ENCODE data around the gene ARAP3. TPM values are rescaled to one million over a fixed set of nuclear protein-coding genes. Genes with fewer than 3 reads are reported as not detected.

ARAP3 gene
- total and polyA plus RNA-seq, 3 donors from 2014 or later: 4.0 to 4.8 (median 4.1) TPM

DNA sequence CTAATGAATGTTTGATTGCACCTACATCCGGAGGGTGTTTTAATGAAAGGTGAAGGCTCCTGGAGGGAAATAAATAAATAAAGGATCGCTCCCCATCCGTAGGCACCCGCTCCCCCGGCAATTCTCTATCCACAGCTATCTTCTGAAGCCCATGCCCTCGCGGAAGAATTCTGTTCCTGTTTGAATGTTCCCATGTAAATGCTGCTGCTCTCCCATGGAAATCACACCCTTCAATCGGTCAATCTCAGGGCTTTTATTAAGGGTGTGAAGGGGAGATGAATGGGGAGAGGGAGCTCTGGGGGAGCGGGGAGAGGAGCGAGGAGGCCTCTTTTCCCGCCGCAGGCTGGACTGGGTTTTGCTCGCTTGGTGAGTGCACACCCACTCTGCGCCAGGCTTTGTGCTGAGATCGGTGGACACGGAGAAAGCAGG lies 21.1 kb upstream of the ARAP3 start:
- H3K36me3 ChIP-seq (ENCODE audit: low read depth, missing control alignments): no peaks in the 10 kb centered on the region
- no peak for DNase-seq
- peaks cover 16% of the 10 kb centered on the region for H3K4me1 ChIP-seq
- H3K27ac ChIP-seq: no peak overlapping the region
- 12 to 25% methylated on average over 16 of the region's 16 CpGs for WGBS, 2 donors
- no peaks in the 10 kb centered on the region for H3K27me3 ChIP-seq
- peak overlapping the region in 1 of 2 donors; percentile 62 for H3K4me3 ChIP-seq
- TF ChIP-seq, protein P1, sequence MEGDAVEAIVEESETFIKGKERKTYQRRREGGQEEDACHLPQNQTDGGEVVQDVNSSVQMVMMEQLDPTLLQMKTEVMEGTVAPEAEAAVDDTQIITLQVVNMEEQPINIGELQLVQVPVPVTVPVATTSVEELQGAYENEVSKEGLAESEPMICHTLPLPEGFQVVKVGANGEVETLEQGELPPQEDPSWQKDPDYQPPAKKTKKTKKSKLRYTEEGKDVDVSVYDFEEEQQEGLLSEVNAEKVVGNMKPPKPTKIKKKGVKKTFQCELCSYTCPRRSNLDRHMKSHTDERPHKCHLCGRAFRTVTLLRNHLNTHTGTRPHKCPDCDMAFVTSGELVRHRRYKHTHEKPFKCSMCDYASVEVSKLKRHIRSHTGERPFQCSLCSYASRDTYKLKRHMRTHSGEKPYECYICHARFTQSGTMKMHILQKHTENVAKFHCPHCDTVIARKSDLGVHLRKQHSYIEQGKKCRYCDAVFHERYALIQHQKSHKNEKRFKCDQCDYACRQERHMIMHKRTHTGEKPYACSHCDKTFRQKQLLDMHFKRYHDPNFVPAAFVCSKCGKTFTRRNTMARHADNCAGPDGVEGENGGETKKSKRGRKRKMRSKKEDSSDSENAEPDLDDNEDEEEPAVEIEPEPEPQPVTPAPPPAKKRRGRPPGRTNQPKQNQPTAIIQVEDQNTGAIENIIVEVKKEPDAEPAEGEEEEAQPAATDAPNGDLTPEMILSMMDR (IDR thresholded peaks at IDR 0.05): no peak
- TF ChIP-seq POLR2A (IDR thresholded peaks at IDR 0.05): no peak
- intact Hi-C loops (cut with DNase I; ENCODE audit: low total_unique reads): loop anchor here (5.0 kb wide), 1 partner anchor 174 kb away; the partner anchor contains the start of gene PCDH1
- H3K9me3 ChIP-seq: no peaks in the 10 kb centered on the region

DNA sequence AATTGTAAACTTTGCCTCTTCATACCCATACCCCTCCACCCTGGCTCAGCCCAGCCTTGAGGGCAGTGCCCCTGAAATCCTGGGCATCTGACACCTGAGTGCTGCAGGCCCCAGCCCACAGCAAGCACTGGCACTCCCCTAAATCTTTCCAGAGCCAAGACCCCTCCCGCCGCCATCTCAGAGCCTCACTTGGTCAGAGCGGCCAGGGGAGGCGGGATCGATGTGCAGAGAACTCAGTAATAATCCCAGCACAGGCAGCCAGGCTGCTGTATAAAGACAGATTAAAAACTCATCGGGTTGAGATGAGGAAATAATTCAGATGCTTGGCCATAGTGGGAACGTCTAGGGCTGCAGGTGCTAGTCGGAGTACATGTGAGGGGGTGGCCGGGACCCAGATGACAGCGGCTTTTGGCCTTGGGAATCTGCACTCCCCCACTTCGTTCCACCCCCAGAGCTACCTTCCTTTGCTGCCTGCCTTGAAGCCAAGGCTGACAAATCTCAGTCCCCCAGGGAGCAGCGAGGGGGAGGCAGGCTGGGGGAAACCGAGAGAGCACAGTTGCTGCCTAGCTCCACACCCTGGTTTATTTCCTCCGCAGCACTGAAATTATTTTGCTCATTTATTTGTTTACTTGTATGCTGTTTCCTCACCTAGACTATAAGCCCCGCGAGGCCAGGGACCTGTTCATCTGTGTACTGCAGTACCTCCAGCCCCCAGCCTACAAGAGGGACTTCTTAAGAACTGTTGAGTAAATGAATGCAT lies 19.5 kb upstream of the ARAP3 start:
- H3K36me3 ChIP-seq (ENCODE audit: low read depth, missing control alignments): no peaks in the 10 kb centered on the region
- H3K4me1 ChIP-seq: peaks cover 16% of the 10 kb centered on the region
- H3K27ac ChIP-seq: no peak overlapping the region
- no peaks in the 10 kb centered on the region for H3K9me3 ChIP-seq
- intact Hi-C loops (cut with DNase I; ENCODE audit: low total_unique reads): loop anchor here (5.0 kb wide), 1 partner anchor 176 kb away; the partner anchor contains the start of gene PCDH1
- peak overlapping the region in 1 of 2 donors; percentile 62 for H3K4me3 ChIP-seq
- 7 to 8% methylated on average over 10 to 16 of the region's 16 CpGs for WGBS, 2 donors
- TF ChIP-seq, protein P1 (IDR thresholded peaks at IDR 0.05): no peak
- no peak for TF ChIP-seq POLR2A (IDR thresholded peaks at IDR 0.05)
- H3K27me3 ChIP-seq: no peaks in the 10 kb centered on the region
- no peak for DNase-seq

DNA sequence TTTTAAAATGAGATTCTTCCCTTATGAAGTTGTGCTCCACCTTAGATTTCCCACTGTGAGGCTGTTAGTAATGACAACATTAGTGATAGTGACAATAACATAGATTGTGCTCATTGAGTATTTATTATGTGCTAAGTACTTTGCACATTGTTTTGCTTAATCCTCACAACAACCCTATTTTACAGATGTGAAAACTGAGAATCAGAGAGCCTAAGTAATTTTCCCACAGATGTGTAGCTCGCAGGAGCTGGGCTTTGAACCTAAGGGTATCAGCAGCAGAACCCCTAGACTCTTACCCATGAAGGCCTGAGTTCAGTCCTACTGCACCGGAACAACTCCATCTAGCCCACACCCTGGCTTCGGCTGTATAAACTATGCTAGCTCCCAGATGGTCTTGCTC lies 15.6 kb upstream of the ARAP3 start:
- H3K4me1 ChIP-seq: peaks cover 14% of the 10 kb centered on the region
- TF ChIP-seq POLR2A (IDR thresholded peaks at IDR 0.05): no peak
- TF ChIP-seq, protein P1 (IDR thresholded peaks at IDR 0.05): no peak

DNA sequence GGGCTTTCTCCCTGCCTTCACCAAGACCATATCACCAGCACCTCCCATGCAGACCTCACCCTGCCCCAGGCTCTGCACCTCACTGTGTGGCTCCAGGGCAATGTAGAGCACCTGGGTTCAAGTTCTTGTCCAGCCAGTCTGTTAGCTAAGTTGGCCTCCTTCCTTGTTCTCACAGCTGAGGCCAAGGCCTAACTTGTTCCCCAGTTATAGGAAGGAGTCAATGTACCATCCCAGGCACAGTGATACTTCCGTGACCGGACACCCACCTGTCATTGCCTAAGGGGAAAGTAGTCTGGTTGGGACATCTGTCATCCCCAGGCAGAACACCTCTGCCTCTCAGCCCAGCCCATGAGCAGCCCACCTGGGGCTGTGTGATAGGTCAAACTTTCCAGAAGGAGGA lies 14.4 kb upstream of the ARAP3 start:
- DNase-seq: no peak
- no peaks in the 10 kb centered on the region for H3K36me3 ChIP-seq (ENCODE audit: low read depth, missing control alignments)
- peaks cover 3% of the 10 kb centered on the region for H3K4me1 ChIP-seq
- TF ChIP-seq POLR2A (IDR thresholded peaks at IDR 0.05): no peak
- TF ChIP-seq, protein P1 (IDR thresholded peaks at IDR 0.05): no peak
- WGBS, 2 donors: 89 to 94% methylated on average over 2 of the region's 2 CpGs
- no peaks in the 10 kb centered on the region for H3K27me3 ChIP-seq
- intact Hi-C loops (cut with DNase I; ENCODE audit: low total_unique reads): loop anchor here (5.0 kb wide), 1 partner anchor 266 kb away; no protein-coding TSS in a partner anchor
- no peak overlapping the region for H3K4me3 ChIP-seq
- no peak overlapping the region for H3K27ac ChIP-seq
- no peaks in the 10 kb centered on the region for H3K9me3 ChIP-seq

More for the DNA sequence above, 15.6 kb upstream of the ARAP3 start:
- H3K27me3 ChIP-seq: no peaks in the 10 kb centered on the region
- H3K27ac ChIP-seq: no peak overlapping the region
- no peak for DNase-seq
- no peak overlapping the region for H3K4me3 ChIP-seq
- H3K9me3 ChIP-seq: no peaks in the 10 kb centered on the region
- no peaks in the 10 kb centered on the region for H3K36me3 ChIP-seq (ENCODE audit: low read depth, missing control alignments)
- 93% methylated on average over 3 of the region's 3 CpGs for WGBS, 2 donors
- intact Hi-C loops (cut with DNase I; ENCODE audit: low total_unique reads): loop anchor here (5.0 kb wide), 1 partner anchor 265 kb away; no protein-coding TSS in a partner anchor

Data from testis (tissue), 3 donors.